GM12801 (cell line): Measurements from ENCODE around the gene ITSN1.

Experiments used
- TF ChIP-seq, protein P1 (sequence below): IDR thresholded peaks from one replicate; pipeline ENCODE4 v1.5.1; 2011; ENCODE audit warnings: control low read depth; ENCODE audit not compliant: insufficient read length; ENCODE audit errors: extremely low read depth

ITSN1 gene

DNA sequence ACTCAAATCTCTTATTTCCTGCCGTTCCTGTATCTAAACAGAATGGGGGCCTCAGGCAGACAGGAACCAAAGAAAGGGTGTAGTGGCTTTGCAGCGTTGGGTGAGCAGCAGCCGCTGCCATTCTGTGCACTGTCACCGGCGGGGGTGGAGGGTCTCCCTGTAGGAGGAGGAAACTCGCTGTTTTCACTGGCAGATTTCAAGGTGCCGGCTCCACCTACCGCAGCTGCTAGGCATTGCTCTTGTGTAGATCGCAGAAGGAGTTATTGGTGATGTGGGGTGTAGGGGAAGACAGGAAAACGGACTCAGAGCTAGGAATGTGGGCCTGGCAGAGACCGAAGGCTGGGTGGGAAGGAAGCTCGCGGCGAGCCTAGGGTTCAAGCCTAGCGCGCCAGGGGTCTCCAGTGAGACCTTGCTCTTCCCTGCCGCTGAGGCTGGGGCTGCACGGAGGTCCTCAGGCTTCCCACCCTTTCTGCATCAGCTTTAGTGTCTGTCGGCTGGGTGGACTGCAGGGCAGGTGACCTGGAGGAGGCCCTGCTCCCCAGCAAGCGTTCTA lies 252.5 kb downstream of the ITSN1 start:
- TF ChIP-seq, protein P1, sequence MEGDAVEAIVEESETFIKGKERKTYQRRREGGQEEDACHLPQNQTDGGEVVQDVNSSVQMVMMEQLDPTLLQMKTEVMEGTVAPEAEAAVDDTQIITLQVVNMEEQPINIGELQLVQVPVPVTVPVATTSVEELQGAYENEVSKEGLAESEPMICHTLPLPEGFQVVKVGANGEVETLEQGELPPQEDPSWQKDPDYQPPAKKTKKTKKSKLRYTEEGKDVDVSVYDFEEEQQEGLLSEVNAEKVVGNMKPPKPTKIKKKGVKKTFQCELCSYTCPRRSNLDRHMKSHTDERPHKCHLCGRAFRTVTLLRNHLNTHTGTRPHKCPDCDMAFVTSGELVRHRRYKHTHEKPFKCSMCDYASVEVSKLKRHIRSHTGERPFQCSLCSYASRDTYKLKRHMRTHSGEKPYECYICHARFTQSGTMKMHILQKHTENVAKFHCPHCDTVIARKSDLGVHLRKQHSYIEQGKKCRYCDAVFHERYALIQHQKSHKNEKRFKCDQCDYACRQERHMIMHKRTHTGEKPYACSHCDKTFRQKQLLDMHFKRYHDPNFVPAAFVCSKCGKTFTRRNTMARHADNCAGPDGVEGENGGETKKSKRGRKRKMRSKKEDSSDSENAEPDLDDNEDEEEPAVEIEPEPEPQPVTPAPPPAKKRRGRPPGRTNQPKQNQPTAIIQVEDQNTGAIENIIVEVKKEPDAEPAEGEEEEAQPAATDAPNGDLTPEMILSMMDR = no peak

DNA sequence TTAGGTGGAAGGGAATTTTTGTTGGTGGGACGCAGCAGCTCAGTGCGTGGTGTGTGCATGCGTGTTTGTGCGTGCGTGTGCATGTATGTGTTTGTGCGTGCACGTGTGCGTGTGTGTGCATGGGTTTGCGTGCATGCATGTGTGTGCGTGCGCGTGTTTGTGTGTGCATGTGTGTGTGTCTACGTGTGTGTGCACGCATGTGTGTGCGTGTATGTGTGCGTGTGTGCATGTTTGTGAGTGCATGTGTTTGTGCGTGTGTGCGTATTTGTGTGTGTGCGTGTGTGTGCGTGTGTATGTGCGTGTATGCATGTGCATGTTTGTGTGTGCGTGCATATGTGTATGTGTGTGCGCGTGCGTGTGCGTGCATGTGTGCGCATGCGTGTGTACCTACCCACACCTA lies 253.1 kb downstream of the ITSN1 start:
- TF ChIP-seq, protein P1 = no peak

DNA sequence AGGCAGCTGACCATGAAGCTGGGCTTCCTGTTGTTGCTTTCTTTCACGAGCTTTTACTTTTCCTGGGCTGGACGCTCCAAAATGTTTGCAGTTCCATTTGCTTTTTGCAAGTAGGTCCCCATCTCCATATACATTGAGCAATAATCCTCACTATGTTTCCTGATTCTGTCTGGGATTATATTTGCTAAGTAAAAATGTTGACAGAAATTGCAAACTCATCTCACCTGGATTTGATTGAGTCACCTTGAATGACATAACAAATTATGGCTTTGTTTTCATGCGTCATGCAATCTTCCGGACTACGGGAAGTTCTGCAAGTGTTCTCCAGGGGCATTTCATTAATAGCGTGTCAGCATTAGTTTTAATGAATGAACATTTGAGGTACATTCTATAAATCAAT lies 254.4 kb downstream of the ITSN1 start:
- TF ChIP-seq, protein P1 = no peak

DNA sequence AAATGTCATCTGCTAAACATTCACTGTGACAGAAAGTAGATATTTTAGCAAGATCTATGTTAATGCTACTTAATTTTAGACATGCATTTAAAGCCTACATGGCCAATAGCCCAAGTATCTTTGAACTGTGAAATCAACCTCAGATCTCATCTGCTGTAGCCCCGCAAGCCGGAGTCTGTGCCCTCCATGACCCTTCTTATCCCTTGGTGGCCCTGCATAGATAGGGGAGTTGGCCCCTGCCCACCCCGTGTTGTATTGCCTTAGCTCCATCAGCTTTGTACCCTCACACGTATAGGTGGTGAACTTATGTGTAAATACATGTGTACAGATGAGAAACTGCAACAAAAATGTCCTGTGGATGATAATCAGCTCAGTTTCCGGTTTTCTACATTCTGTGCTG lies 254.8 kb downstream of the ITSN1 start:
- TF ChIP-seq, protein P1 = no peak

DNA sequence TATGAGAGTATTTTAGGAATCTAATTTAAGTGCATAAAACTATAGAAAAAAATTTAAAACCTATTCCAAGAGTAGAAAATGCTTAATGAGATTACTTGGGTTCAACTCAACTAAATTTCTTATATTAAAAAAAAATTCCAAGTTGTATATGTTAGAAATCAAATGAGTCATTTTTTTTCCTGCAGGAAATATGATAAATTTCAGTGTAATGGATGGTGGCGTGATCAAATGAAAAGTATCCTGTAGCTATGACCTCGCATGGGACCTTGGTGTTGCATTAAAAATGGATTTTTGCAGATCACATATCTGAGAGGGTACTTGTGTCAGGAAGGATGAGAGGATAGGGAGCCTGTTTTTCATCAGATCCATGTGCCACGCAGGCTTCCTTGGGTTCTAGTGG lies 255.4 kb downstream of the ITSN1 start:
- TF ChIP-seq, protein P1 = no peak

DNA sequence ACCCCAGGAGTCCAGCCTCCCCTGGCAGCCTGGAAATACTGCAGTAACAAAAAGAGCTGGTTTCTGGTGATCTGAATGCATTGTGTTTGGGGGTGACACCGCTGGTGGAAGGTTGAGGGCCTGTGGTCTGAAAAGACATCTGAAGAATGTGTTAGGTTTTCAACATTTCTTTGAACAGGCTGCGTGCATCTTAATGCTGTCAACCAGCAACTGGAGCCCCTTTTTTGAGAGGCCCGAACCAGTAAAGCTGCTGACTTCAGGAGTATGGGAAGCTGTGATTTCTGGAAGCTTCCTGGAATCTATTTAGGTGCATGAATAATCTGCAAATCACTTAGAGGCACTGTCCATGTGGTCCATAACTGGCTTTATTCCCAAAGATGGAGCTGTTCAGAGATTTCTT lies 256.3 kb downstream of the ITSN1 start:
- TF ChIP-seq, protein P1 = no peak

DNA sequence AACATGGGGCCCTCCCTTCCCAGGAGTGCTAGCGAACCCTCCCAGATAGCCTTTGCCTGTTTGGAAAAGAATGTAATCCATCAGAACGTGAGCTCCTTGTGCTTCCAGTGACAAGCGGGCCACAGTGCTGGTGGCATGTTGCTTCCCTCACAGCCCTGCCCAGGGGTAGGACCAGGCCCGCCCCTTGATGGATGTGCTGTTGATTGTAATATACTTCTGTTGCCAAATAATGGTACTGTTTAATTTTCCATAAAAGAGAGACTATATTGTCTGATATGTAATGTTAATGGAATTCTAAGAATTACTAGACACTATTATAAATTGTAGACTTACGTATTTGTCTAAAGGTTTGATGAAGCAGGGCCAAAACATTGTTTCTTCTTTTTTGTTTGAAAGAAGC lies 256.9 kb downstream of the ITSN1 start:
- TF ChIP-seq, protein P1 = no peak
